IMR-90 (cell line): ENCODE measurements around the gene ARHGAP45. TPM values are rescaled to one million over a fixed set of nuclear protein-coding genes. Genes with fewer than 3 reads are reported as not detected.
A peak's percentile ranks its signal among the peaks of the same experiment; 100 is the strongest.

Experiments used
- ATAC-seq: fragments of 200-7000 bp; cut with Tn5 transposase; 2 replicates; pipeline ENCODE4 v1.9.1; 2020; ENCODE audit warnings: low read depth, mild to moderate bottlenecking, moderate library complexity
- BruUV-seq: library from RNA; stranded (reverse); fragments of 400-500 nt; replicated peaks from 2 replicates; lab custom pipeline; 2021; lab: Mats Ljungman, UMichigan
- CTCF ChIA-PET: fragments of 300-600 bp; formaldehyde crosslinking; extraction: SDS; loops from one replicate; lab custom pipeline; 2021; ENCODE audit warnings: antibody characterized with exemption; lab: Yijun Ruan, JAX
- POLR2A ChIA-PET: fragments of 300-600 bp; sonication (Branson Sonifier 250); formaldehyde crosslinking; loops from one replicate; lab custom pipeline; 2022; ENCODE audit warnings: antibody characterized with exemption; ENCODE audit not compliant: unreplicated experiment; lab: Charles Lee
- DNase-seq: peaks from one replicate; pipeline ENCODE4 v3.0.0; 2013
- H2AFZ ChIP-seq: replicated peaks from 2 replicates; pipeline ENCODE3; 2013; ENCODE audit warnings: low read length, mild to moderate bottlenecking; ENCODE audit not compliant: poor library complexity
- H2AK5ac ChIP-seq: 2 replicates; pipeline ENCODE4 v1.6.1; 2013; ENCODE audit warnings: low read depth, low read length, inconsistent platforms
- H2AK9ac ChIP-seq: replicated peaks from 2 replicates; pipeline ENCODE3; 2013; ENCODE audit warnings: mild to moderate bottlenecking, low read depth, low read length, moderate library complexity; ENCODE audit not compliant: poor library complexity
- H2BK120ac ChIP-seq: 2 replicates; pipeline ENCODE4 v1.6.1; 2013; ENCODE audit warnings: low read depth, low read length, inconsistent platforms
- H2BK15ac ChIP-seq: 3 replicates; pipeline ENCODE4 v1.6.1; 2013; ENCODE audit warnings: low read depth, low read length, inconsistent platforms
- H2BK20ac ChIP-seq: 2 replicates; pipeline ENCODE4 v1.6.1; 2013; ENCODE audit warnings: low read depth, mild to moderate bottlenecking, inconsistent platforms, low read length, moderate library complexity
- H2BK5ac ChIP-seq: 2 replicates; pipeline ENCODE4 v1.6.1; 2013; ENCODE audit warnings: mild to moderate bottlenecking, low read depth, low read length, inconsistent platforms; ENCODE audit not compliant: poor library complexity, severe bottlenecking
- H3K14ac ChIP-seq: replicated peaks from 2 replicates; pipeline ENCODE4 v1.6.1; 2013; ENCODE audit warnings: low read depth, low read length, inconsistent platforms
- H3K18ac ChIP-seq: 2 replicates; pipeline ENCODE4 v1.6.1; 2013; ENCODE audit warnings: low read depth, low read length, control low read depth
- H3K23ac ChIP-seq: 2 replicates; pipeline ENCODE4 v1.6.1; 2013; ENCODE audit warnings: low read depth, low read length, inconsistent platforms
- H3K27ac ChIP-seq: 2 replicates; pipeline ENCODE4 v1.5.1; 2013; ENCODE audit warnings: mild to moderate bottlenecking, control low read depth, low read length; ENCODE audit not compliant: insufficient read depth
- H3K27me3 ChIP-seq: 2 replicates; pipeline ENCODE4 v1.6.1; 2013; ENCODE audit warnings: low read length; ENCODE audit not compliant: control insufficient read depth, insufficient read depth
- H3K36me3 ChIP-seq: 2 replicates; pipeline ENCODE4 v1.6.1; 2013; ENCODE audit warnings: low read length, mixed read lengths; ENCODE audit not compliant: control insufficient read depth, insufficient read depth
- H3K4ac ChIP-seq: 2 replicates; pipeline ENCODE4 v1.6.1; 2013; ENCODE audit warnings: low read depth, low read length, inconsistent platforms
- H3K4me1 ChIP-seq: 2 replicates; pipeline ENCODE4 v1.6.1; 2013; ENCODE audit warnings: low read length, mixed read lengths; ENCODE audit not compliant: control insufficient read depth, insufficient read depth
- H3K4me2 ChIP-seq: 2 replicates; pipeline ENCODE4 v1.6.1; 2013; ENCODE audit warnings: low read depth, mild to moderate bottlenecking, control low read depth, low read length, moderate library complexity
- H3K4me3 ChIP-seq: 2 replicates; pipeline ENCODE4 v1.5.1; 2013; ENCODE audit warnings: low read depth, mild to moderate bottlenecking, control low read depth, low read length, moderate library complexity; ENCODE audit not compliant: insufficient read depth
- H3K56ac ChIP-seq: 2 replicates; pipeline ENCODE4 v1.6.1; 2013; ENCODE audit warnings: low read length, inconsistent platforms; ENCODE audit not compliant: insufficient read depth; ENCODE audit errors: extremely low read depth
- H3K79me1 ChIP-seq, 2 experiments: 2 replicates each; pipeline ENCODE4 v1.6.1; 2013; ENCODE audit warnings: low read length in 2 of 2, inconsistent platforms in 1 of 2, low read depth in 1 of 2
- H3K9ac ChIP-seq: 2 replicates; pipeline ENCODE4 v1.6.1; 2013; ENCODE audit warnings: low read depth, low read length, control low read depth
- H3K9me1 ChIP-seq: 2 replicates; pipeline ENCODE4 v1.6.1; 2013; ENCODE audit warnings: low read length, inconsistent platforms; ENCODE audit not compliant: insufficient read depth
- H3K9me3 ChIP-seq: 2 replicates; pipeline ENCODE4 v1.6.1; 2013; ENCODE audit warnings: low read length; ENCODE audit not compliant: control insufficient read depth, insufficient read depth
- H4K20me1 ChIP-seq: 2 replicates; pipeline ENCODE4 v1.6.1; 2013; ENCODE audit warnings: low read length, inconsistent platforms; ENCODE audit not compliant: insufficient read depth
- H4K5ac ChIP-seq: 2 replicates; pipeline ENCODE4 v1.6.1; 2013; ENCODE audit warnings: mild to moderate bottlenecking, low read depth, low read length, control low read depth
- H4K8ac ChIP-seq, 2 experiments: 2 replicates each; pipeline ENCODE4 v1.6.1; 2013; ENCODE audit warnings: low read depth in 2 of 2, low read length in 2 of 2, control low read depth in 1 of 2, inconsistent platforms in 1 of 2
- H4K91ac ChIP-seq: 2 replicates; pipeline ENCODE4 v1.6.1; 2013; ENCODE audit warnings: low read depth, low read length, inconsistent platforms; ENCODE audit not compliant: insufficient read depth
- BHLHE40 ChIP-seq: fragments of 150-350 bp; IDR thresholded peaks from 2 replicates; pipeline ENCODE4 v1.6.1; 2016; ENCODE audit warnings: mild to moderate bottlenecking, low read depth, low read length
- FOS ChIP-seq: fragments of 150-350 bp; IDR thresholded peaks from 2 replicates; pipeline ENCODE4 v1.6.1; 2016; ENCODE audit warnings: low read depth, low read length
- MAFK ChIP-seq: IDR thresholded peaks from 2 replicates; pipeline ENCODE4 v1.6.1; 2012; ENCODE audit warnings: low read depth, low read length, improper control_type of control experiment
- MAZ ChIP-seq: IDR thresholded peaks from 2 replicates; pipeline ENCODE4 v1.6.1; 2012; ENCODE audit warnings: low read depth, mild to moderate bottlenecking, low read length, improper control_type of control experiment, moderate library complexity, borderline replicate concordance
- MXI1 ChIP-seq: IDR thresholded peaks from 2 replicates; pipeline ENCODE4 v1.6.1; 2012; ENCODE audit warnings: low read depth, mild to moderate bottlenecking, low read length, moderate library complexity, borderline replicate concordance
- NFE2L2 ChIP-seq: fragments of 150-350 bp; IDR thresholded peaks from 2 replicates; pipeline ENCODE4 v1.6.1; 2016; ENCODE audit warnings: low read depth, mild to moderate bottlenecking, low read length
- RAD21 ChIP-seq: IDR thresholded peaks from 2 replicates; pipeline ENCODE4 v1.6.1; 2012; ENCODE audit warnings: low read length, improper control_type of control experiment
- WGBS, 2 experiments: methylation state at CpG; one replicate each; pipeline versions ENCODE4 v1.1.5 to v1.1.7; 2013; ENCODE audit warnings: missing lambda C conversion rate in 2 of 2; ENCODE audit not compliant: insufficient read length in 1 of 2; ENCODE audit errors: extremely low coverage in 2 of 2; 5-methylcytosine and 5-hydroxymethylcytosine counted together
- dilution Hi-C: fragments of 300-500 bp; cut with HindIII; formaldehyde crosslinking; loops from one replicate; pipeline ENCODE4 v1.14.3; 2018; ENCODE audit warnings: low sequenced_read_pairs; ENCODE audit not compliant: unreplicated experiment
- in situ Hi-C: fragments of 300-500 bp; cut with MboI; formaldehyde crosslinking; loops from 3 replicates; pipeline ENCODE4 v1.14.3; 2019; ENCODE audit warnings: low sequenced_read_pairs, inconsistent platforms, mixed read lengths
- intact Hi-C: fragments of 100-400 bp; cut with micrococcal nuclease; formaldehyde crosslinking; loops from 2 replicates; pipeline ENCODE4 v1.10.0; 2022
- polyA plus RNA-seq, 3 experiments: library from polyadenylated mRNA; depleted of rRNA; stranded (reverse); fragments of >200 nt; gene quantifications; 2 replicates each; pipeline ENCODE4 v1.2.3, GENCODE V29; 2012; ENCODE audit warnings: low replicate concordance in 1 of 3
- total RNA-seq: library from RNA; depleted of rRNA; stranded (reverse); fragments of >200 nt; gene quantifications from 2 replicates; pipeline ENCODE4 v1.2.3, GENCODE V29; 2012

The ARHGAP45 gene
- total and polyA plus RNA-seq, 2 of the 4 experiments (the other 2 are of a cell fraction) = 1.3 to 1.7 TPM

- TSS peak; percentile 96 for BruUV-seq
- dilution Hi-C loops (no loop called here), intact Hi-C loops (loop anchor here (5.0 kb wide), 1 partner anchor 75 kb away; the partner anchor contains the start of gene GPX4), in situ Hi-C loops (no loop called here)
- H4K5ac ChIP-seq = peak overlapping the region; percentile 58
- H2AFZ ChIP-seq = peak overlapping the region; percentile 93
- ChIA-PET POLR2A (interaction anchor here (0.6 to 1.5 kb wide), 7 partner anchors 8 to 112 kb away, joined by 3 to 10 read pairs (median 3); partner anchors contain the start of gene ABCA7), CTCF (no interaction called here)
- peak overlapping the region; percentile 100 for H2AK9ac ChIP-seq
- peak overlapping the region; percentile 95 for H3K23ac ChIP-seq
- peak overlapping the region; percentile 93 for H3K4me3 ChIP-seq
- H4K8ac ChIP-seq = peak overlapping the region; percentile 92 to 100
- peak overlapping the region; percentile 97 for H3K56ac ChIP-seq
- H2BK15ac ChIP-seq = peak overlapping the region; percentile 30; the same call in 1 of the 3 replicates
- peak overlapping the region; percentile 95 for H4K91ac ChIP-seq
- H2BK5ac ChIP-seq = peak overlapping the region; percentile 81
- peak overlapping the region; percentile 99 for H3K27ac ChIP-seq
- no peak overlapping the region for H2BK20ac ChIP-seq
- no CpG with 5 or more reads among the region's 36 CpGs for WGBS, 2 experiments
- H3K36me3 ChIP-seq = peaks cover 23% of the 10 kb centered on the region
- ATAC-seq (peak; percentile 0; the same call in 1 of the 2 replicates), DNase-seq (no peak)
- peaks cover 16% of the 10 kb centered on the region for H3K4me1 ChIP-seq
- peak overlapping the region; percentile 97 for H3K4ac ChIP-seq
- H2BK120ac ChIP-seq = peak overlapping the region; percentile 74
- peaks cover 0 to 22% of the 10 kb centered on the region in 2 experiments; a peak in 3 of 4 replicates for H3K79me1 ChIP-seq
- H3K18ac ChIP-seq = peak overlapping the region; percentile 88
- H2AK5ac ChIP-seq = peak overlapping the region; percentile 89
- peak overlapping the region; percentile 98 for H3K9ac ChIP-seq
- peak overlapping the region; percentile 97 for H3K14ac ChIP-seq
- H3K9me3 ChIP-seq = no peaks in the 10 kb centered on the region
- no peak for TF ChIP-seq RAD21
- TF ChIP-seq MAFK = no peak
- TF ChIP-seq FOS = no peak
- no peak for TF ChIP-seq MXI1
- no peak for TF ChIP-seq BHLHE40
- TF ChIP-seq NFE2L2 = no peak
- TF ChIP-seq MAZ = no peak
- H3K4me2 ChIP-seq = peak overlapping the region; percentile 92
- H4K20me1 ChIP-seq = peaks cover 52% of the 10 kb centered on the region
- no peaks in the 10 kb centered on the region for H3K27me3 ChIP-seq
- H3K9me1 ChIP-seq = peaks cover 8% of the 10 kb centered on the region; the same call in 1 of the 2 replicates
Measured at GRCh38 chr19:1026783-1027649, 40.0 kb upstream of the ARHGAP45 start.
